ENCODE data around the gene ACTBL2. TPM values are rescaled to one million over a fixed set of nuclear protein-coding genes. Genes with fewer than 3 reads are reported as not detected.
A peak's percentile ranks its signal among the peaks of the same experiment; 100 is the strongest.

Gene ACTBL2
- total RNA-seq, 1 experiment from 2014 or later = 0.11 TPM

DNA sequence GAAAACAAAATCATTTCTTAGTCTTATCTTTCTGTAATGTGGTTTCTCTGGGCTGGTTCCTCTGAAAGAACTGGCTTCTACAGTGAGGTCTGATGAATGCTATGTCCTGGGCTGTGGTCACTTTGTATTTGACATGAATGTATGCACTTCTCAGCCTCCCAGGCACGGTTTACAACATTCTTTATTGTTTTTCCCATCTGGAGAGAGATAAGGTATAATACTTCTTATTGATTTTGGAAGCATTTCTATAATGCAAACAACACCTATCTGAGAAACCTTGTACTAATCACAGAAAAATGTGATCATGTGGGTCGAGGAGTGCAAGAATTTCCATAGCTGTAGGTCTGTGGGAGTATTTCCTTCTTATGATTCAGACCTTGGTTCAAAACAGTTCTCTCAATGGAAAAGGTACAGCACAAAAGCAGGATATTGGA lies 46.9 kb downstream of the ACTBL2 start:
- intact Hi-C loops (cut with micrococcal nuclease) = loop anchor here (1.0 to 10.0 kb wide), 7 partner anchors 52 to 1027 kb away; partner anchors contain the start of gene GPBP1

GRCh38 chr5:57434683-57435082 lies 47.9 kb downstream of the ACTBL2 start:
- POLR2A ChIA-PET (ENCODE audit: unreplicated experiment) = interaction anchor here (0.9 kb wide), 1 partner anchor 61 kb away, joined by 3 read pairs; no protein-coding TSS in a partner anchor
- no TSS peak for BruUV-seq (replicated peaks)
- Histone ChIP-seq H3K9me2 (replicated peaks; ENCODE audit: low read length) (no peaks in the 10 kb centered on the region), H3K4me3 (ENCODE audit: low read length) (no peak overlapping the region), H3K79me2 (ENCODE audit: low read length) (no peaks in the 10 kb centered on the region), H2AFZ (ENCODE audit: low read length) (no peak overlapping the region), H3K9ac (ENCODE audit: low read length) (peak overlapping the region; percentile 67), H3K9me3 (ENCODE audit: low read length) (no peaks in the 10 kb centered on the region), H3K36me3 (ENCODE audit: low read depth, low read length) (no peaks in the 10 kb centered on the region), H4K20me1 (ENCODE audit: low read length) (no peaks in the 10 kb centered on the region), H3K27me3 (ENCODE audit: low read length) (no peaks in the 10 kb centered on the region), H3K4me1 (ENCODE audit: insufficient read depth, low read length) (peaks cover 47% of the 10 kb centered on the region), H3K27ac (ENCODE audit: low read length) (peak overlapping the region; percentile 96), H3K4me2 (ENCODE audit: low read length) (peak overlapping the region; percentile 49), H3F3A (ENCODE audit: low read length, unreplicated experiment) (no peaks in the 10 kb centered on the region)
- intact Hi-C loops (cut with micrococcal nuclease) = loop anchor here (1.0 to 10.0 kb wide), 7 partner anchors 51 to 1028 kb away; partner anchors contain the start of gene GPBP1
- CTCF ChIA-PET = interaction anchor here (1.5 kb wide), 1 partner anchor 137 kb away, joined by 4 read pairs; no protein-coding TSS in a partner anchor
- no peak for ATAC-seq
- DNase-seq = no peak
- TF ChIP-seq EZH2 (IDR thresholded peaks at IDR 0.05; ENCODE audit: low read length, unreplicated experiment) (no peak), EZH2phosphoT487 (IDR thresholded peaks at IDR 0.05; ENCODE audit: borderline replicate concordance, low read length) (no peak)
- TF ChIP-seq, protein P1, sequence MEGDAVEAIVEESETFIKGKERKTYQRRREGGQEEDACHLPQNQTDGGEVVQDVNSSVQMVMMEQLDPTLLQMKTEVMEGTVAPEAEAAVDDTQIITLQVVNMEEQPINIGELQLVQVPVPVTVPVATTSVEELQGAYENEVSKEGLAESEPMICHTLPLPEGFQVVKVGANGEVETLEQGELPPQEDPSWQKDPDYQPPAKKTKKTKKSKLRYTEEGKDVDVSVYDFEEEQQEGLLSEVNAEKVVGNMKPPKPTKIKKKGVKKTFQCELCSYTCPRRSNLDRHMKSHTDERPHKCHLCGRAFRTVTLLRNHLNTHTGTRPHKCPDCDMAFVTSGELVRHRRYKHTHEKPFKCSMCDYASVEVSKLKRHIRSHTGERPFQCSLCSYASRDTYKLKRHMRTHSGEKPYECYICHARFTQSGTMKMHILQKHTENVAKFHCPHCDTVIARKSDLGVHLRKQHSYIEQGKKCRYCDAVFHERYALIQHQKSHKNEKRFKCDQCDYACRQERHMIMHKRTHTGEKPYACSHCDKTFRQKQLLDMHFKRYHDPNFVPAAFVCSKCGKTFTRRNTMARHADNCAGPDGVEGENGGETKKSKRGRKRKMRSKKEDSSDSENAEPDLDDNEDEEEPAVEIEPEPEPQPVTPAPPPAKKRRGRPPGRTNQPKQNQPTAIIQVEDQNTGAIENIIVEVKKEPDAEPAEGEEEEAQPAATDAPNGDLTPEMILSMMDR (conservative IDR thresholded peaks at IDR 0.05; ENCODE audit: low read depth, low read length) = no peak

More for the DNA sequence above, 46.9 kb downstream of the ACTBL2 start:
- Histone ChIP-seq H3K9me2 (replicated peaks; ENCODE audit: low read length) (no peaks in the 10 kb centered on the region), H3K4me2 (ENCODE audit: low read length) (no peak overlapping the region), H3K27me3 (ENCODE audit: low read length) (no peaks in the 10 kb centered on the region), H3K4me3 (ENCODE audit: low read length) (no peak overlapping the region), H3K4me1 (ENCODE audit: insufficient read depth, low read length) (peaks cover 47% of the 10 kb centered on the region), H3K27ac (ENCODE audit: low read length) (peak overlapping the region; percentile 99), H2AFZ (ENCODE audit: low read length) (no peak overlapping the region), H3F3A (ENCODE audit: low read length, unreplicated experiment) (no peaks in the 10 kb centered on the region), H3K79me2 (ENCODE audit: low read length) (no peaks in the 10 kb centered on the region), H3K9ac (ENCODE audit: low read length) (peak overlapping the region; percentile 80), H4K20me1 (ENCODE audit: low read length) (no peaks in the 10 kb centered on the region), H3K9me3 (ENCODE audit: low read length) (no peaks in the 10 kb centered on the region), H3K36me3 (ENCODE audit: low read depth, low read length) (no peaks in the 10 kb centered on the region)
- ChIA-PET CTCF (interaction anchor here (1.5 kb wide), 1 partner anchor 138 kb away, joined by 4 read pairs; no protein-coding TSS in a partner anchor), POLR2A (ENCODE audit: unreplicated experiment) (interaction anchor here (0.6 to 0.9 kb wide), 2 partner anchors 26 to 60 kb away, joined by 3 to 12 read pairs; no protein-coding TSS in a partner anchor)
- TF ChIP-seq EZH2phosphoT487 (IDR thresholded peaks at IDR 0.05; ENCODE audit: borderline replicate concordance, low read length) (no peak), EZH2 (IDR thresholded peaks at IDR 0.05; ENCODE audit: low read length, unreplicated experiment) (no peak)
- TF ChIP-seq, protein P1 (conservative IDR thresholded peaks at IDR 0.05; ENCODE audit: low read depth, low read length) = no peak
- no TSS peak for BruUV-seq (replicated peaks)
- peak; percentile 93 for DNase-seq
- peak; percentile 92 for ATAC-seq

GRCh38 chr5:57434227-57434640 lies 48.4 kb downstream of the ACTBL2 start:
- Histone ChIP-seq H3K9me2 (replicated peaks; ENCODE audit: low read length) (no peaks in the 10 kb centered on the region), H3K79me2 (ENCODE audit: low read length) (no peaks in the 10 kb centered on the region), H4K20me1 (ENCODE audit: low read length) (no peaks in the 10 kb centered on the region), H3K4me3 (ENCODE audit: low read length) (no peak overlapping the region), H3K9me3 (ENCODE audit: low read length) (no peaks in the 10 kb centered on the region), H3K27ac (ENCODE audit: low read length) (peak overlapping the region; percentile 96), H2AFZ (ENCODE audit: low read length) (no peak overlapping the region), H3K27me3 (ENCODE audit: low read length) (no peaks in the 10 kb centered on the region), H3K36me3 (ENCODE audit: low read depth, low read length) (no peaks in the 10 kb centered on the region), H3K4me1 (ENCODE audit: insufficient read depth, low read length) (peaks cover 47% of the 10 kb centered on the region), H3K4me2 (ENCODE audit: low read length) (0 out of 2 replicates have a peak overlapping the region, but pooled peaks have one; percentile 34), H3F3A (ENCODE audit: low read length, unreplicated experiment) (no peaks in the 10 kb centered on the region), H3K9ac (ENCODE audit: low read length) (peak overlapping the region; percentile 67; the same call in 1 of the 2 replicates)
- DNase-seq = peak; percentile 63
- no TSS peak for BruUV-seq (replicated peaks)
- ChIA-PET CTCF (no interaction called here), POLR2A (ENCODE audit: unreplicated experiment) (interaction anchor here (0.7 kb wide), 1 partner anchor 261 kb away, joined by 3 read pairs; no protein-coding TSS in a partner anchor)
- ATAC-seq = no peak
- TF ChIP-seq EZH2phosphoT487 (IDR thresholded peaks at IDR 0.05; ENCODE audit: borderline replicate concordance, low read length) (no peak), EZH2 (IDR thresholded peaks at IDR 0.05; ENCODE audit: low read length, unreplicated experiment) (no peak)
- TF ChIP-seq, protein P1 (conservative IDR thresholded peaks at IDR 0.05; ENCODE audit: low read depth, low read length) = no peak
- intact Hi-C loops (cut with micrococcal nuclease) = loop anchor here (2.0 to 10.0 kb wide), 4 partner anchors 67 to 1029 kb away; partner anchors contain the start of gene GPBP1

Data from PC-3 (cell line).